Measurements from ENCODE around the gene FAM76A.

- TF ChIP-seq CTCF (IDR thresholded peaks at IDR 0.05) (no peak), POLR2A (IDR thresholded peaks at IDR 0.05) (no peak)
Observed at GRCh38 chr1:27736252-27736651, 10.5 kb downstream of the FAM76A start.

Data from right lobe of liver (tissue), 4 donors.